Measurements from ENCODE around the gene PRKD1.
"Not testable (repeated sequence)": the region's sequence is repeated elsewhere in the genome, so short reads cannot be mapped to it uniquely, and the experiment has no call there.

The PRKD1 gene

DNA sequence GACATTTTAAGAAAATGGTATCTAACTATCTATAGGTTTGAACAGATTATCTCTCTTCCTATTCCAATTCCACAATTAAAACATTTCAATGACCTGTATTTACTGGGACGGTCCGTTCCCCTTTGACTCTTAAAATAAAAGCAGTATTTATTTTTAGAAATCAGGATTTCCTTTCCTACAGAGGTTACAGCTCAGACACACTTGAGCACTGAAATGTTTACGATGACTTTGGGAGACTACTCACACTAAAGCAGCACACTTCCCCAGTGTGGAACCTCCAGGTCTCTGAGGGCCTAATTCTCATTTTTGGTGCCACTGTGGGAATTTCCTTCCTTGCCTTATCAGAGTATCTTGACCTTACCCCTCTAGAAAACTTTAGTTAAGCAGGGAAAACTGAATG lies 181.8 kb downstream of the PRKD1 start:
- Mint-ChIP-seq H3K27ac (no peak overlapping the region), H3K27me3 (no peaks in the 10 kb centered on the region), H3K4me3 (no peak overlapping the region), H3K4me1 (no peaks in the 10 kb centered on the region), H3K9me3 (peaks cover 4% of the 10 kb centered on the region), H3K36me3 (no peaks in the 10 kb centered on the region)
- DNase-seq (ENCODE audit: low spot score in 2 of 2) (no peak), ATAC-seq (ENCODE audit: low read depth) (no peak)

DNA sequence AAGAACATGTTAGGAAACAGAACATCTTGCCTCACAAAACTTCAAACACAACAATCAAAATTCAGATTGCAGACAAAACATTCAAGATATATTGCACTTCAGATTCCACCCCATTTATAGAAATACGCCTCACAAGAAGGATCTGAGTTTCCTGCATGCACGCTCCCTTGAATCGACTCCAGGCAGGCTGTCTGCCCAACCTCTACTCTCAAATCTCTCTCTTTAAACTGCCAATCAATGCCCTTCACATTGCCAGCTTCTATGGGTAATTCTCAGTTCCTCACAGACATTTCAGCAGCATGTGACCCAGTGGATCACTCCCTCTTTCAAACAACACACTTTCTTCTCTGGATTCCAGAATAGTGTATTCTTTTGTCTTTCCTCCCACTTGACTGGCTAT lies 184.1 kb downstream of the PRKD1 start:
- H3K4me1 Mint-ChIP-seq, result no peaks in the 10 kb centered on the region
- H3K27me3 Mint-ChIP-seq, result no peaks in the 10 kb centered on the region
- H3K4me3 Mint-ChIP-seq, result no peak overlapping the region
- no peak for ATAC-seq (ENCODE audit: low read depth)
- no peaks in the 10 kb centered on the region for H3K36me3 Mint-ChIP-seq
- DNase-seq (ENCODE audit: low spot score in 2 of 2), result no peak
- peaks cover 2% of the 10 kb centered on the region for H3K9me3 Mint-ChIP-seq
- no peak overlapping the region for H3K27ac Mint-ChIP-seq

DNA sequence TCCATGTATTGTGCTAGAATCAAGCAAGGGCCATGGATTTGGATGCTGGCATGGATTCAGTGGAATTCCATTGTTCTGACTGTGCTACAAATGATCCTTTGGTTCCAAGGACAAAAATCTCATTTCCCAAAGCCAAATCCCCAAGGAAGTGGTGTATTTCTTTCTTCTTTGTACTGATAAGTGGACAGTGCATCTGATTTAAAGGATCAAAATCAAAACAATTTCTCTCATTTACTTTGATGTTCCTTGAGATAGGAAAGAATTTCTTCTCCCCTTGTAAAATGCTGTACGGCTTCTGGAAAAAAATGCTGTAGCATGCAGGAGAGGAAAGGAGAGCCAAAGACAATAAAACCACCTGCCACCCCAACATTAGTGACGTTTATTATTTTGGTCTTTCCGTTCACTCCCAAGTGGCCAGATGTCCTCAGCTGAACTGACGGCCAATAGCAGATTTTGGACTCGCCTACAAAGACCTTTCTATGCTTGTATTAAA lies 185.7 kb downstream of the PRKD1 start:
- peaks cover 4% of the 10 kb centered on the region for H3K4me1 Mint-ChIP-seq
- no peak for ATAC-seq (ENCODE audit: low read depth)
- no peak for DNase-seq (ENCODE audit: low spot score in 2 of 2)
- no peak overlapping the region for H3K4me3 Mint-ChIP-seq
- H3K27ac Mint-ChIP-seq, result no peak overlapping the region
- H3K36me3 Mint-ChIP-seq, result no peaks in the 10 kb centered on the region
- H3K9me3 Mint-ChIP-seq, result peaks cover 2% of the 10 kb centered on the region
- no peaks in the 10 kb centered on the region for H3K27me3 Mint-ChIP-seq

DNA sequence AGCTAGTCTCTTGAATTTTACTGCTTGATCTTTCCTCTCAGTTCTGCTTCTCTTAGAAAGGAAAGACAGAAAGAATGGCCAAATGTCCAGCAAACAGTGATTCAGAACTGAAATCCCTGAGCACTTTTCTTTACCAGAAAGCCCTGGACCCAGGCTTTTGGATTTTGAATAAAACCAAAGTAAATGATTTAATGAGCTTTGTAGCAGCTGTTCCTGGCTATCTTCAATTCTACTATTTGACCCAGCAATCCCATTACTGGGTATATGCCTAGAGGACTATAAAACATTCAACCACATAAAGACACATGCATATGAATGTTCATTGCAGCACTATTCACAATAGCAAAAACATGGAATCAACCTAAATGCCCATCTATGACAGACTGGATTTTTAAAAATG lies 187.2 kb downstream of the PRKD1 start:
- DNase-seq (ENCODE audit: low spot score in 2 of 2) (no peak), ATAC-seq (ENCODE audit: low read depth) (no peak)
- Mint-ChIP-seq H3K27me3 (no peaks in the 10 kb centered on the region), H3K9me3 (peaks cover 2% of the 10 kb centered on the region), H3K4me3 (no peak overlapping the region), H3K4me1 (peaks cover 4% of the 10 kb centered on the region), H3K27ac (no peak overlapping the region), H3K36me3 (no peaks in the 10 kb centered on the region)

DNA sequence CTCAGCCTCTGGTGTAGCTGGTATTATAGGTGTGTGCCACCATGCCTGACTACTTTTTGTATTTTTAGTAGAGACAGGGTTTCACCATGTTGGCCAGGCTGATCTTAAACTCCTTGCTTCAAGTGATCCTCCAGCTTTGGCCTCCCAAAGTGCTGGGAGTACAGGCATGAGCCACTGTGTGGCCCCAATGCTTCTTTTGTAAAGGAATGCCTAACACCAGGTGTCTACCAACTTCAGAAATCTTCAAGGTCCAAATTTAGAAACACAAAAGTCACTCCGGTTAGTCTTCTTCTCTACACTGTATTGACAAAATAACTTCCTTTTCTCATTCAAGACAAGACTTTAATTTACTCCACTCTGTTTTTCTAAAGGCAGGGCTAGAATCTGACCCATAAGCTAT lies 188.7 kb downstream of the PRKD1 start:
- Mint-ChIP-seq H3K27me3 (no peaks in the 10 kb centered on the region), H3K27ac (no peak overlapping the region), H3K4me1 (peaks cover 4% of the 10 kb centered on the region), H3K9me3 (no peaks in the 10 kb centered on the region), H3K4me3 (no peak overlapping the region), H3K36me3 (no peaks in the 10 kb centered on the region)
- ATAC-seq (ENCODE audit: low read depth), result no peak
- DNase-seq (ENCODE audit: low spot score in 2 of 2), result no peak

DNA sequence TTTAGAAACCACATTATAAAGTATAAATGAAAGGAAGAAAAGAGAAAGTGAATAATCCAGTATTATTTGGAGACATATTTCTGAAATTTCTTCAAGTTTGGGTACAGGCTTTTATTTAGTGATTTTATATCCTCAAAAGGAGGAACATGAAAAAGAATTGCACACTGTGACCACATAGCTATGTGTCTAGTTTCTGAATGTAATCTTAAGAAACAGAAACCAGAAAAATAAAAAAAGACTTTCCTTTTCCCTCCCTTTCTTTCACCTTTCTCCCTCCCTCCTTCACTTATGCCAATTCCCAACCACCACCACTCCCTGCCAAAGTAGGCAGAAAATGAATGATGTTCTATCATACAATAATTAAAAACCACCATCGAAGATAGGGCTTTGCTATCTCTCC lies 189.6 kb downstream of the PRKD1 start:
- DNase-seq (ENCODE audit: low spot score in 2 of 2) (no peak), ATAC-seq (ENCODE audit: low read depth) (no peak)
- H3K36me3 Mint-ChIP-seq, result no peaks in the 10 kb centered on the region
- H3K27ac Mint-ChIP-seq, result no peak overlapping the region
- H3K27me3 Mint-ChIP-seq, result no peaks in the 10 kb centered on the region
- H3K4me3 Mint-ChIP-seq, result no peak overlapping the region
- H3K9me3 Mint-ChIP-seq, result no peaks in the 10 kb centered on the region
- peaks cover 4% of the 10 kb centered on the region for H3K4me1 Mint-ChIP-seq

DNA sequence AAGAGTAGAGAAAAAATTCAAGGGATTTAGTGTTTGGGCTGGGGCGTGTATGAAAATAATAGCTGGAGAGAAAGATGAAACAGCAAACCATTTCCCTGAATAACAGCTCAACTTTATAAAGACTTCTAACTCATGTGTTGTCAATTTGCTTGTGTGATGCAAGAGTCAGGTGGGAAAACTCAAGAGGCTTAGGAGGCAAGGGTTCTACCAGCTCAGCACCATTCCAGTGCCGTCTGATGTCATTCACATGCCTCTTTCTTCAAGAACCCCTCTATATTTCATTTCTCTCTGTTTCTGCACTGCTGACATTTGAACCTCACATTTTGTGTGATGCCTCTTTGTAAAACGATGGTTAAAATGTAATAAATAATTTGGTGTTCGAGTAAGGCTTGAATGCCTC lies 192.2 kb downstream of the PRKD1 start:
- H3K36me3 Mint-ChIP-seq, result no peaks in the 10 kb centered on the region
- ATAC-seq (ENCODE audit: low read depth) (no peak), DNase-seq (ENCODE audit: low spot score in 2 of 2) (no peak)
- no peak overlapping the region for H3K4me3 Mint-ChIP-seq
- H3K9me3 Mint-ChIP-seq, result peaks cover 1% of the 10 kb centered on the region
- no peaks in the 10 kb centered on the region for H3K27me3 Mint-ChIP-seq
- peaks cover 4% of the 10 kb centered on the region for H3K4me1 Mint-ChIP-seq
- no peak overlapping the region for H3K27ac Mint-ChIP-seq

DNA sequence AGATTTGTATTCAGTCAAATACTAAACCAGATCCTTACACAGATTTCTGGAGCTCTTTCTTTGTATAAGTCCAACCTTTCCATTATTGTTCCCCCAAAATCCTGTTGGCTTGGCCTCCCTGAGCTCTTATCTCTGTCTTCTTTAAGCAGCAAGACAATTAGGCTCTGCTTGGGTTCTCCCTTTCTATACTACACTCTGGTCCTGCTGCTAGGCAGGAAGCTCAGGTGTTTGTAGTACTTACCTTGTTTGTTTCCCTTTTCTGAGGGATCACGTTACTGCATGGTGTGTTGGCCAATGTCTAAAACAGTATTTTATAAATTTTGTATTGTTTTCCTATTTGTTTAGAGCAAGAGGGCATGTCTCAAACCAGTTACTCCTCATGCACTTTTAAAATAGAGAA lies 192.9 kb downstream of the PRKD1 start:
- Mint-ChIP-seq H3K27me3 (no peaks in the 10 kb centered on the region), H3K4me3 (no peak overlapping the region), H3K9me3 (peaks cover 1% of the 10 kb centered on the region), H3K27ac (no peak overlapping the region), H3K4me1 (peaks cover 4% of the 10 kb centered on the region), H3K36me3 (no peaks in the 10 kb centered on the region)
- DNase-seq (ENCODE audit: low spot score in 2 of 2) (no peak), ATAC-seq (ENCODE audit: low read depth) (no peak)

DNA sequence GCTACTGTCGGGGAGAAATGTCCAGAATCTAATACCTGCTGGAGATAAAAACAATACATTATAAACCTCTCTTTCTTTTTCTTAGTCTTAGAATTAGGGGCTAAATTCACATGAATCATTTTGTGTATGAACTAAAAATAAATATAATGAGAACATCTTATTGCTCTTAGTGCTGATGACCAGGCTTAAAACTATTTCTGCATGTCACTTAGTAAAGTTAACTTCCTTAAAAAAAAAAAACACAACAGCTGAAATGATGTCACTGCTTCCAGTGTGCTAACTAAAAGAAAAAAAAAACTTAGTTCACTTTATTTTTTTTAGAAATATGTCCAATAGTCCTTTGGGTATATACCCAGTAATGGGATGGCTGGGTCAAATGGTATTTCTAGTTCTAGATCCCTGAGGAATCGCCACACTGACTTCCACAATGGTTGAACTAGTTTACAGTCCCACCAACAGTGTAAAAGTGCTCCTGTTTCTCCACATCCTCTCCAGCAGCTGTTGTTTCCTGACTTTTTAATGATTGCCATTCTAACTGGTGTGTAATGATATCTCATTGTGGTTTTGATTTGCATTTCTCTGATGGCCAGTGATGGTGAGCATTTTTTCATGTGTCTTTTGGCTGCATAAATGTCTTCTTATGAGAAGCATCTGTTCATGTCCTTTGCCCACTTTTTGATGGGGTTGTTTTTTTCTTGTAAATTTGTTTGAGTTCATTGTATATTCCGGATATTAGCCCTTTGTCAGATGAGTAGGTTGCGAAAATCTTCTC lies 200.9 kb downstream of the PRKD1 start:
- H3K36me3 Mint-ChIP-seq; H3K9me3 Mint-ChIP-seq; H3K27ac Mint-ChIP-seq; H3K4me3 Mint-ChIP-seq; DNase-seq (ENCODE audit: low spot score in 2 of 2); H3K27me3 Mint-ChIP-seq; H3K4me1 Mint-ChIP-seq; ATAC-seq (ENCODE audit: low read depth): not testable (repeated sequence)

DNA sequence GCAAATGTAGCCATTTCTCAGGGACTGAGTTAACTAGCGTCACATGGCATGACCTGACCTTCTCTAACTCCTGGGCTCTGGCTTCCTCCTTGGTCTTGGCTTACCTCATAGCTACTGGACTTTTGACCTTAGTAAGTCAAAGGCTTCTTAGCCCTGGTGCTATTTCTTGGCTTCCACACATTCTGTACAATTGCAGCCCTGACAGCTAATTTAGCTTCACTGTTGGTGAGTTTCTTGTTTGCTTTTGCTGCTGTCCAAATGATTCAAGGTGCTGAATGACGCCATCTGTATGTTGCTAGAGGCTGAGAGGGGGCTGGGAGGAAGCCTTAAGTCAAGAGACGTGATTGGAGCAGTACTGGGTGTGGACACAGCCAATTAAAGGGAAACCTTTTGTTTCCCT lies 202.7 kb downstream of the PRKD1 start:
- ATAC-seq (ENCODE audit: low read depth) (no peak), DNase-seq (ENCODE audit: low spot score in 2 of 2) (no peak)
- Mint-ChIP-seq H3K9me3 (no peaks in the 10 kb centered on the region), H3K4me3 (no peak overlapping the region), H3K4me1 (no peaks in the 10 kb centered on the region), H3K27me3 (no peaks in the 10 kb centered on the region), H3K27ac (no peak overlapping the region), H3K36me3 (no peaks in the 10 kb centered on the region)

DNA sequence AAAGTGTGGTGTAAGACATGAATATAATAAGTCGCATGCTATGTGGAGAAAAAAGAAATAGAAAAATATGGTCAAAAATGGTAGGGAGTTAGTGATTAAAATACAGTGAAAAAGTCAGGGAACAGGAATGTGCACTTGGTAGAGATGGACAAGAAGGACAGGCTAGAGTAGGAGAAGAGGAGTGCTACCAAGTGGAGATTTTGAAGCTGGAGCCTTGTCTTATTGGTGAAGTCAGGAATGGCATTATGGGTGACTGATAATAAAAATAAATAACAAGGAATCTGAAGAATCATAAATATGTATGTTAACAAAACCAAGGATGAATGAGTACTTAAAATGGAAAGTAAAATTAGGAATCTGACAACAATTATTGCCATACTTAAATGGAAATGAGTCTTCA lies 204.8 kb downstream of the PRKD1 start:
- DNase-seq (ENCODE audit: low spot score in 2 of 2), result no peak
- no peaks in the 10 kb centered on the region for H3K4me1 Mint-ChIP-seq
- H3K36me3 Mint-ChIP-seq, result no peaks in the 10 kb centered on the region
- no peak for ATAC-seq (ENCODE audit: low read depth)
- no peak overlapping the region for H3K27ac Mint-ChIP-seq
- H3K9me3 Mint-ChIP-seq, result no peaks in the 10 kb centered on the region
- no peaks in the 10 kb centered on the region for H3K27me3 Mint-ChIP-seq
- no peak overlapping the region for H3K4me3 Mint-ChIP-seq

DNA sequence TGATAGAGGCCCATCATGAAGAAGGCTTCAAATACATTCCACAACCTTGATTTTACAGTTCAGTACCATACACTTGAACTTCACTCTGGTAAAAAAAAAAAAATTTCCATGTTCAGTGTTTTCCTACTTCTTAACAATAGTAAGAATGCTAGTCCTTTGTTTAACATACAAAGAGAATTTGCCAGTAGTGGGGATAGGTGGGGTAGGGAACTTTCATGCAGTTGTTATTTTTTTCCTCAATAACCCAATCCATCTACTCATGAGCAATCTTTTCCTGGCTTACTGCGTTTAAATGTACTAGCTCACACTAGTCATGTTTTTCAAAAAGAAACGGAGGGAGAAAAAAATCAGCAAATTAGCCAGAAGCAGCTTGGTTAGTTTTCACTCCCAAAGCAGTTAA lies 206.1 kb downstream of the PRKD1 start:
- DNase-seq (ENCODE audit: low spot score in 2 of 2) (no peak), ATAC-seq (ENCODE audit: low read depth) (no peak)
- Mint-ChIP-seq H3K9me3 (no peaks in the 10 kb centered on the region), H3K36me3 (no peaks in the 10 kb centered on the region), H3K4me3 (no peak overlapping the region), H3K27ac (no peak overlapping the region), H3K4me1 (no peaks in the 10 kb centered on the region), H3K27me3 (no peaks in the 10 kb centered on the region)

DNA sequence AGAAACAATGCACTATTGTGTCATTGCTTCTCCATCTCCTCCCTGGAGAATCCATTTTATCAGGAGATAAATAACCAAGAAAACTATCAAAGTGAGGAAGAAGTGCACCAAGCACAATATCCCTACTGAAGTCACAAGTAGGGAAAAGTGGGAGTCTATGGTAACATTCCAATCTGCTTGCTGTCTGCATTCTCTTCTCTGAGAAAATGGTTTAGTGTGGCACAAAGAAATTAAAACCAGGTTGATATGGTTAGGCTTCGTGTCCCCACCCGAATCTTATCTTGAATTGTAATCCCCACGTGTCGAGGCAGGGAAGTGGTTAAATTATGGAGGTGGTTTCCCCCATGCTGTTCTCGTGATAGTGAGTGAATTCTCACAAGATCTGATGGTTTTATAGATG lies 209.7 kb downstream of the PRKD1 start:
- no peak overlapping the region for H3K27ac Mint-ChIP-seq
- H3K4me1 Mint-ChIP-seq, result no peaks in the 10 kb centered on the region
- ATAC-seq (ENCODE audit: low read depth) (no peak), DNase-seq (ENCODE audit: low spot score in 2 of 2) (no peak)
- no peaks in the 10 kb centered on the region for H3K9me3 Mint-ChIP-seq
- peaks cover 2% of the 10 kb centered on the region for H3K36me3 Mint-ChIP-seq
- H3K27me3 Mint-ChIP-seq, result no peaks in the 10 kb centered on the region
- no peak overlapping the region for H3K4me3 Mint-ChIP-seq

DNA sequence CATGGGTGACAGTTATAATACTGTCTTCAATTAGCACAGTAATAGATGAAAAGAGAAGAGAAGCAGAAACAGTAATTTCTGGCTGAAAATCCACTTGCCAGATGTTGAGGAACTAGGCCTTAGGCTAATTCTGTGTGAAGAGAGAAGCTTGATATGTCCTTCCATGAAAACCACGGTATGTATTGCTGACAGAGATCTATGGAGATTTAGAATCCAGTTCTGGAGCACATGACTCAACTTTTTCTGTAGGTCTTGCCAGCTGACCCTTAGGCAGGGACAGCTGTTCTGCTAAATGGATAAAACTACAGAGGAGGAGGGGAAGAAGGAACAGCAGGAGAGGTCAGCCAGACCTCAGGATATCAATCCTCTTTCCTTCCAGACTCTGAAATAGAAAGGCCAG lies 211.5 kb downstream of the PRKD1 start:
- Mint-ChIP-seq H3K36me3 (peaks cover 2% of the 10 kb centered on the region), H3K4me1 (no peaks in the 10 kb centered on the region), H3K27me3 (no peaks in the 10 kb centered on the region), H3K9me3 (no peaks in the 10 kb centered on the region), H3K4me3 (no peak overlapping the region), H3K27ac (no peak overlapping the region)
- no peak for ATAC-seq (ENCODE audit: low read depth)
- no peak for DNase-seq (ENCODE audit: low spot score in 2 of 2)

DNA sequence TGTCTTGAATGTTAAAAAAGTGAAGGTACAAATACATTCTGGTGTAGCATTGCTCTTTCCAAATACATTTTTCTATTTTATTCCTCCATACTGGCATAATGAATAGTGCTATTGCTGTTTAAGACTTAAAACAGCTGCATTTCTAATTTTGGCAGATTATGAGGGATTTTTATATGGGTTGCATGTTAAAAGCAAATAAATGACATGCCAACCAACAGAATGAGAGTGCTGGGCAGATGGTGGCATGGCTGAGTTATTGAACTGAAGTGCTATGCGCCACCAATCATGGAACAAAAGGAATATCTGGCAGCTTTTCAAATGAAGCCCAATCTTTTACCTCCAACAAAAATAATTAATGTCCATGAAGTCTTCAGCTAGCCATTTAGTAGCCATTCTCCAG lies 215.0 kb downstream of the PRKD1 start:
- Mint-ChIP-seq H3K27ac (no peak overlapping the region), H3K27me3 (no peaks in the 10 kb centered on the region), H3K9me3 (no peaks in the 10 kb centered on the region), H3K4me1 (no peaks in the 10 kb centered on the region), H3K4me3 (no peak overlapping the region), H3K36me3 (peaks cover 2% of the 10 kb centered on the region)
- DNase-seq (ENCODE audit: low spot score in 2 of 2) (no peak), ATAC-seq (ENCODE audit: low read depth) (no peak)
